NB4 (cell line): ENCODE measurements around the gene CAVIN4.

Experiments
- MYC ChIP-seq: IDR thresholded peaks from 2 replicates; pipeline ENCODE4 v1.6.1; 2011; ENCODE audit warnings: low read depth, low read length
- POLR2A ChIP-seq: IDR thresholded peaks from 2 replicates; pipeline ENCODE4 v1.6.1; 2011; ENCODE audit warnings: mild to moderate bottlenecking; ENCODE audit not compliant: insufficient read length; ENCODE audit errors: extremely low read depth
- TF ChIP-seq, protein P1 (sequence below): IDR thresholded peaks from one replicate; pipeline ENCODE4 v1.5.1; 2012; ENCODE audit warnings: low read depth, low read length
- TF ChIP-seq, protein P2 (sequence below): IDR thresholded peaks from 2 replicates; pipeline ENCODE4 v1.6.1; 2011; ENCODE audit warnings: low read depth, low read length

DNA sequence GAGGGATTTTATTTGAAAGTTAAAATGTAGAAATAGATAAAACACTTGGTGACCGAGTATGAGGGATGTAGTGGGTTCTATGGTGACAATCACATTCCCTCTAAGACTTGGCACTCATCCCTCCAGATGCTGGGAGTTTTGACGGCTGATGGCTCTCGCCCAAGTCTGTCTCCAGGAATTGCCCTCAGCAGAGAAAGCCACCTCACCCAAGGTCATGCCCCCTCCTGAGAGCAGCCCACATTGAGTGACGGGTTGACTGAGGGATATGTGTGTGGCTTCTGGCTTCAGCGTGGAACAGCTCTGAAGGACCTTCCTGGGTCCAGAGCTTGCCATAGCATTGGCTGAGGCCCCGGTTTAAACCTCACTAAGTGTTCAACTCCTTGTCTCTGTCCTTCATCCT lies 19.4 kb downstream of the CAVIN4 start:
- TF ChIP-seq, protein P1, sequence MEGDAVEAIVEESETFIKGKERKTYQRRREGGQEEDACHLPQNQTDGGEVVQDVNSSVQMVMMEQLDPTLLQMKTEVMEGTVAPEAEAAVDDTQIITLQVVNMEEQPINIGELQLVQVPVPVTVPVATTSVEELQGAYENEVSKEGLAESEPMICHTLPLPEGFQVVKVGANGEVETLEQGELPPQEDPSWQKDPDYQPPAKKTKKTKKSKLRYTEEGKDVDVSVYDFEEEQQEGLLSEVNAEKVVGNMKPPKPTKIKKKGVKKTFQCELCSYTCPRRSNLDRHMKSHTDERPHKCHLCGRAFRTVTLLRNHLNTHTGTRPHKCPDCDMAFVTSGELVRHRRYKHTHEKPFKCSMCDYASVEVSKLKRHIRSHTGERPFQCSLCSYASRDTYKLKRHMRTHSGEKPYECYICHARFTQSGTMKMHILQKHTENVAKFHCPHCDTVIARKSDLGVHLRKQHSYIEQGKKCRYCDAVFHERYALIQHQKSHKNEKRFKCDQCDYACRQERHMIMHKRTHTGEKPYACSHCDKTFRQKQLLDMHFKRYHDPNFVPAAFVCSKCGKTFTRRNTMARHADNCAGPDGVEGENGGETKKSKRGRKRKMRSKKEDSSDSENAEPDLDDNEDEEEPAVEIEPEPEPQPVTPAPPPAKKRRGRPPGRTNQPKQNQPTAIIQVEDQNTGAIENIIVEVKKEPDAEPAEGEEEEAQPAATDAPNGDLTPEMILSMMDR: no peak
- TF ChIP-seq POLR2A (no peak), MYC (no peak)
- TF ChIP-seq, protein P2, sequence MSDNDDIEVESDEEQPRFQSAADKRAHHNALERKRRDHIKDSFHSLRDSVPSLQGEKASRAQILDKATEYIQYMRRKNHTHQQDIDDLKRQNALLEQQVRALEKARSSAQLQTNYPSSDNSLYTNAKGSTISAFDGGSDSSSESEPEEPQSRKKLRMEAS: no peak
